HAP-1 (cell line): ENCODE results near the gene VAMP3.
A peak's percentile ranks its signal among the peaks of the same experiment; 100 is the strongest.

Experiments
- DNase-seq, 2 experiments: peaks; one replicate each; pipeline ENCODE4 v3.0.0-alpha.2; 2016 to 2020; ENCODE audit warnings: low spot score in 2 of 2
- H3K27me3 ChIP-seq: fragments of 250-450 bp; sonication (Bioruptor Pico); 2 replicates; pipeline ENCODE4 v1.5.1; 2020; ENCODE audit warnings: low read depth, mild to moderate bottlenecking, moderate library complexity
- H3K36me3 ChIP-seq: fragments of 250-450 bp; sonication (Bioruptor Pico); replicated peaks from 2 replicates; pipeline ENCODE4 v1.5.1; 2020; ENCODE audit warnings: mild to moderate bottlenecking
- H3K4me1 ChIP-seq: fragments of 250-450 bp; sonication (Bioruptor Pico); 2 replicates; pipeline ENCODE4 v1.5.1; 2020; ENCODE audit warnings: mild to moderate bottlenecking
- H3K4me3 ChIP-seq: fragments of 250-450 bp; sonication (Bioruptor Pico); 2 replicates; pipeline ENCODE4 v1.5.1; 2020; ENCODE audit warnings: mild to moderate bottlenecking, moderate library complexity
- H3K9me3 ChIP-seq: fragments of 250-450 bp; sonication (Bioruptor Pico); 2 replicates; pipeline ENCODE4 v1.5.1; 2020; ENCODE audit warnings: mild to moderate bottlenecking, moderate library complexity
- in situ Hi-C: fragments of 300-500 bp; cut with MboI; formaldehyde crosslinking; loops from 3 replicates; pipeline ENCODE4 v1.14.3; 2020; ENCODE audit warnings: low sequenced_read_pairs, inconsistent platforms, mixed read lengths

The VAMP3 gene

DNA sequence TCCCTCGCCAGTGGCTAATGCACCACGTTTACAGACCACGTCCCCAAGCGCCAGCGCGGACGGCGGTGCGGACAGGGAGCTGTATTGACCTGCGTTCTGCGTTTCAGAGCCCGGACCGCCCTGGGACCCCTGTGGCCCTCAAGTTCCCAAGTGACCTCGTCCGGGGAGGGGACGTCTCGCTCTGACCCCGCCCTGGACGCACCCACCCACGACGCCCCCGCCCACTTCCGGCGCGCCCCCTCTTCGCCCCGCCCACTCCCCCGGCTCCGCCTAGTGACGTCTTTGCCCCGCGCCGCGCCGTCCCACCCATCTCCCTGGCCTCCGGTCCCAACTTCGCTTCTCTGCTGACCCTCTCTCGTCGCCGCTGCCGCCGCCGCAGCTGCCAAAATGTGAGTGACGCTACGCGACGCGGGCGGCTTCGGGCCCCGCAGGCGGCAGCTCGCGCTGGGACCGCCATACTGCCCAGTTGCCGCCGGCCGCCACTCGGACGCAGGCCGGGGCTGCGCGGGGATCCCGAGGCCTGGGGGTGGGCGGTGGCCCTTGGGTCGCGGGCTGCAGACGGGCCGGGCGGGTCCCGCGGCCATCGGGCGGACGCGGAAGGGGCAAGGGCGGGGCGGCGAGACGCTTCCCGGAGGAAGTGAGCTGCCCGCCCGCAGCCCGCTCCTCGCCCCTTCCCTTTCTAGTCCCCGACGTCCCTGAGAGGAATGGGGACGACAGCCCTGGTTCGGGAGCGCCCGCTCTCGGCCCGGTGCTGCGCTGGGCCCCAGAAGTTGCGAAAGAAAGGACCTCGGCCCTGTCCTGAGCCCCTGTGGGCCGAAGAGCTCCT is at the start of gene VAMP3:
Gene VAMP3 (plus strand): TSS at position 300 of the 826 bp plus-strand sequence. CDS start 88 bp downstream, at position 388.
- H3K4me3 ChIP-seq, result peak within 1 kb of the TSS; percentile 74
- H3K36me3 ChIP-seq, result peaks cover 10% of the 10 kb centered on the region
- in situ Hi-C loops, result no loop called here
- H3K27me3 ChIP-seq, result no peaks in the 10 kb centered on the region
- peaks cover 14% of the 10 kb centered on the region for H3K4me1 ChIP-seq
- peak; percentile 69 to 93 for DNase-seq
- H3K9me3 ChIP-seq, result no peaks in the 10 kb centered on the region

GRCh38 chr1:7721940-7722669 is 49.0 kb upstream of the VAMP3 start:
- DNase-seq, result no peak
- H3K36me3 ChIP-seq, result no peaks in the 10 kb centered on the region
- no peaks in the 10 kb centered on the region for H3K9me3 ChIP-seq
- no peaks in the 10 kb centered on the region for H3K27me3 ChIP-seq
- in situ Hi-C loops, result no loop called here
- no peaks in the 10 kb centered on the region for H3K4me1 ChIP-seq
- H3K4me3 ChIP-seq, result no peak overlapping the region

- Histone ChIP-seq H3K4me3 (no peak overlapping the region), H3K9me3 (no peaks in the 10 kb centered on the region), H3K36me3 (no peaks in the 10 kb centered on the region), H3K27me3 (no peaks in the 10 kb centered on the region), H3K4me1 (no peaks in the 10 kb centered on the region)
- in situ Hi-C loops, result no loop called here
- no peak for DNase-seq
Measured at GRCh38 chr1:7722670-7723012, 48.5 kb upstream of the VAMP3 start.

- H3K27me3 ChIP-seq, result no peaks in the 10 kb centered on the region
- DNase-seq, result no peak
- no peak overlapping the region for H3K4me3 ChIP-seq
- H3K36me3 ChIP-seq, result no peaks in the 10 kb centered on the region
- no peaks in the 10 kb centered on the region for H3K9me3 ChIP-seq
- in situ Hi-C loops, result no loop called here
- H3K4me1 ChIP-seq, result no peaks in the 10 kb centered on the region
Measured at GRCh38 chr1:7726623-7727022, 44.5 kb upstream of the VAMP3 start.

DNA sequence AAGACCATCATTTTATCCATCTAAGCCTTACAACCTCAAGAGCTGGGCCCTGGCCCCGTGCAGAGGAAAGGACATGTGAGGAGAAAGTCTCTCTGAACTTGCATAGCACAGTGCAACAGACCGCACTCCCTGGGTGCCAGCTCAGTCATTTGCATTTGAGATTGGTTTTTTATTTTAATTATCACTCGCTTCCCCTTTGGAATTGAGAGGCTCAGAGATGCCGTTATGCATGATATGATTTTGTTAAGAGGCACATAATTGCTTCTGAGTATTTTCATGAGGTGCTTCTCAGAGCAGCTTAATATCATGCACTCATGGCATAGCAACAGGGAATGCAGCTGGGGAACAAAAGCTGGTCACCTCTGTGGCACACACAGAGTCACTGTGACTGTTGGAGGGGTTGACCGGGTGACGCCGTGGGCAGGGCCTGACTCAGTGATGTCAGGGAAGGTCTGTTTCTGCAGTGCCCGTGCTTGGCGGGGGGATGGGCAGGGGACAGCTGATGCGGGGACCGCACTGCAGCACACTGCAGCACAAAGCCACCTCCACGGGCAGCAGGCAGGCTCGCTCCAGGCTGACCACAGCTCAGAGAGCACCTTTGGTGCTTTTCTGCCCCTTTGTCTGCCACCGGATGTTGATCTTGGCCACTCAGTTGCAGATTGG is 43.2 kb upstream of the VAMP3 start:
- in situ Hi-C loops, result no loop called here
- Histone ChIP-seq H3K4me1 (no peaks in the 10 kb centered on the region), H3K27me3 (no peaks in the 10 kb centered on the region), H3K4me3 (no peak overlapping the region), H3K9me3 (no peaks in the 10 kb centered on the region), H3K36me3 (no peaks in the 10 kb centered on the region)
- no peak for DNase-seq

GRCh38 chr1:7729761-7730160 is 41.3 kb upstream of the VAMP3 start:
- no peaks in the 10 kb centered on the region for H3K9me3 ChIP-seq
- H3K27me3 ChIP-seq, result no peaks in the 10 kb centered on the region
- no peak for DNase-seq
- no peak overlapping the region for H3K4me3 ChIP-seq
- no peaks in the 10 kb centered on the region for H3K36me3 ChIP-seq
- H3K4me1 ChIP-seq, result no peaks in the 10 kb centered on the region
- in situ Hi-C loops, result no loop called here

DNA sequence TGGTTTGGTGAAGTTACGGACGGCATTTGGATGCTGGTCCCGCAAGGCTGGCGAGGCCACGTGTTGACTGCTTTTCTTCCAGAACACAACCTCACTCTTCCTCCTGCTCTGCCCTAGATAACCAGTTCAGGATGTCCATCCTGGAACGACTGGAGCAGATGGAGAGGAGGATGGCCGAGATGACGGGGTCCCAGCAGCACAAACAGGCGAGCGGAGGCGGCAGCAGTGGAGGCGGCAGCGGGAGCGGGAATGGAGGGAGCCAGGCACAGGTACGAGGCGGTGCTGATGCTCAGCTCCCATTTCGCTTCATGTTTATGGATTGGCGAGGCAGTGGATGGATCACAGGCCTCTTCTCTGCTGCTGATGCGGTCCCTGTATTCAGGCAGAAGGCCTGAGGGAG is 38.8 kb upstream of the VAMP3 start:
- Histone ChIP-seq H3K27me3 (no peaks in the 10 kb centered on the region), H3K36me3 (peaks cover 8% of the 10 kb centered on the region; the same call in 1 of the 2 replicates), H3K4me3 (no peak overlapping the region), H3K9me3 (no peaks in the 10 kb centered on the region), H3K4me1 (no peaks in the 10 kb centered on the region)
- in situ Hi-C loops, result no loop called here
- no peak for DNase-seq

- peaks cover 12% of the 10 kb centered on the region for H3K36me3 ChIP-seq
- in situ Hi-C loops, result no loop called here
- H3K4me3 ChIP-seq, result no peak overlapping the region
- H3K4me1 ChIP-seq, result no peaks in the 10 kb centered on the region
- DNase-seq, result no peak
- H3K9me3 ChIP-seq, result no peaks in the 10 kb centered on the region
- no peaks in the 10 kb centered on the region for H3K27me3 ChIP-seq
Measured at GRCh38 chr1:7733276-7733675, 37.8 kb upstream of the VAMP3 start.

DNA sequence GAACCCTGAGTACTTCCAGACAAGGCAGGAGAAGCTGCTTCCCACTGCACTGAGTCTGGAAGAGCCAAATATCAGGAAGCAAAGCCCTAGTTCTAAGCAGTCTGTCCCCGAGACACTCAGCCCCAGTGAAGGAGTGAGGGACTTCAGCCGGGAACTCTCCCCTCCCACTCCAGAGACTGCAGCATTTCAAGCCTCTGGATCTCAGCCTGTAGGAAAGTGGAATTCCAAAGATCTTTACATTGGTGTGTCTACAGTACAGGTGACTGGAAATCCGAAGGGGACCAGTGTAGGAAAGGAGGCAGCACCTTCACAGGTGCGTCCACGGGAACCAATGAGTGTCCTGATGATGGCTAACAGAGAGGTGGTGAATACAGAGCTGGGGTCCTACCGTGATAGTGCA is 33.1 kb upstream of the VAMP3 start:
- in situ Hi-C loops, result no loop called here

GRCh38 chr1:7743346-7743745 is 27.8 kb upstream of the VAMP3 start:
- Histone ChIP-seq H3K4me3 (no peak overlapping the region), H3K36me3 (peaks cover 11% of the 10 kb centered on the region), H3K9me3 (no peaks in the 10 kb centered on the region), H3K27me3 (no peaks in the 10 kb centered on the region), H3K4me1 (no peaks in the 10 kb centered on the region)
- no peak for DNase-seq
- in situ Hi-C loops, result no loop called here

More for the DNA sequence above, 33.1 kb upstream of the VAMP3 start:
- no peak overlapping the region for H3K4me3 ChIP-seq
- no peak for DNase-seq
- H3K36me3 ChIP-seq, result peaks cover 19% of the 10 kb centered on the region
- H3K27me3 ChIP-seq, result no peaks in the 10 kb centered on the region
- H3K9me3 ChIP-seq, result no peaks in the 10 kb centered on the region
- H3K4me1 ChIP-seq, result no peaks in the 10 kb centered on the region

DNA sequence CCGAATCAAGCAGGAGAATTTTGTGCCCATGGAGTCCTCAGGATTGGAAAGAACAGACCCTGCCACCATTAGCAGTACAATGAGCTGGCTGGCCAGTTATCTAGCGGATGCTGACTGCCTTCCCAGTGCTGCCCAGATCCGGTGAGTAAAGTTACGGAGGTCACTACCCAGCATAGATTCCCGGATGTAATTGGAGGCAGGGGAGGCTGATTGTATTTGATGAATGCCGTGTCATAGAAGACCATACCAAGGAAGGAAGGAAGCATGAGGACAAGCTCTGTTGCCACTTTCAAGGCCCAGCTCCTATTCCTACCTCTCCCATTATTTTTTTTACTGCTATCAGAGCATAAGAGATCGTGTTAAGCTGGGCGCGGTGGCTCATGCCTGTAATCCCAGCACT is 26.2 kb upstream of the VAMP3 start:
- Histone ChIP-seq H3K36me3 (peaks cover 15% of the 10 kb centered on the region; the same call in 1 of the 2 replicates), H3K4me1 (no peaks in the 10 kb centered on the region), H3K9me3 (no peaks in the 10 kb centered on the region), H3K4me3 (no peak overlapping the region), H3K27me3 (no peaks in the 10 kb centered on the region)
- no peak for DNase-seq
- in situ Hi-C loops, result no loop called here

DNA sequence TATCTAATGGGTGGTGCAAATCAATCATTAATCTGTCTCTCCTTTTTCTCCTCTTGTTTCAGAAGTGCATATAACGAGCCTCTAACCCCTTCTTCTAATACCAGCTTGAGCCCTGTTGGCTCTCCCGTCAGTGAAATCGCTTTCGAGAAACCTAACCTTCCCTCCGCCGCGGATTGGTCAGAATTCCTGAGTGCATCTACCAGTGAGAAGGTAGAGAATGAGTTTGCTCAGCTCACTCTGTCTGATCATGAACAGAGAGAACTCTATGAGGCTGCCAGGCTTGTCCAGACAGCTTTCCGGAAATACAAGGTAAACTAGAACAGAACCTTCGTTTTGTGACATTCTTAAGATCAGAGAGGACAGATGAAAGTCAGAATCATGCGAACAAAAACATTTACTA is 25.3 kb upstream of the VAMP3 start:
- H3K9me3 ChIP-seq, result no peaks in the 10 kb centered on the region
- H3K36me3 ChIP-seq, result peaks cover 12% of the 10 kb centered on the region; the same call in 1 of the 2 replicates
- in situ Hi-C loops, result no loop called here
- H3K4me3 ChIP-seq, result no peak overlapping the region
- H3K27me3 ChIP-seq, result no peaks in the 10 kb centered on the region
- no peaks in the 10 kb centered on the region for H3K4me1 ChIP-seq
- no peak for DNase-seq

DNA sequence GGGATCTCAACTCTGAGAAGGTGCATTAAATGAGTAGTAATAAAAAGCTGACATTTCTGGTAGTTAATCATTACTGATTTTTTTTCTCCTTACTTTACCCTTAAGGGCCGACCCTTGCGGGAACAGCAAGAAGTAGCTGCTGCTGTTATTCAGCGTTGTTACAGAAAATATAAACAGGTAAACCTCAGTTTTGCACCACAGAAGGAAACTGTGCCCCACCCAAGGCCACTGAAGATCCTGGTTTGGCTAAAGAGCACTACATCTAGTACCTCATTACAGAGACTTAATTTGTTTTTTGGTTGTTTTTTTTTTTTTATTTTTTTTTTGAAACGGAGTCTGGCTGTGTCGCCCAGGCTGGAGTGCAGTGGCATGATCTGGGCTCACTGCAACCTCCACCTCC is 23.5 kb upstream of the VAMP3 start:
- Histone ChIP-seq H3K4me3 (no peak overlapping the region), H3K4me1 (peaks cover 7% of the 10 kb centered on the region), H3K9me3 (no peaks in the 10 kb centered on the region), H3K36me3 (peaks cover 12% of the 10 kb centered on the region; the same call in 1 of the 2 replicates), H3K27me3 (no peaks in the 10 kb centered on the region)
- DNase-seq, result no peak
- in situ Hi-C loops, result no loop called here

DNA sequence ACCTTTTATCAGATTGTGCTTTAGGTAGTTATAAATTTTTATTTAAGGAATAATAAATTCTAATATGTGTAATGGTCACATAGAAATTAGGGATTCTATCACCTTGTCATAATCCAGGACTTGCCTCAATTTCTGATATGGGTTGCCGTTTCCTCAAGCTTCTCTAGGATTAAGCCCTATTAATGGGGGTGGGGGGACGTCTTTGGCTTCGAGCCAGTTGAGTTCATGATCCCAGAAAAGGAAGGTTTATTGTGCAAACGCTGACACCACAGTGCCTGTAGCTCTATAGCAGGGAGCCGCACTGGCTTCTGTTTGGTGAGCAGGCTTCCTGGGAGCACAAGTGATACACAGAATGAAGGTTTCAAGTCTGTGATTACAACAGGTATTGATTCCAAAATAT is 22.0 kb upstream of the VAMP3 start:
- Histone ChIP-seq H3K4me3 (no peak overlapping the region), H3K36me3 (peaks cover 12% of the 10 kb centered on the region; the same call in 1 of the 2 replicates), H3K27me3 (no peaks in the 10 kb centered on the region), H3K9me3 (no peaks in the 10 kb centered on the region), H3K4me1 (peaks cover 8% of the 10 kb centered on the region)
- DNase-seq, result no peak
- in situ Hi-C loops, result no loop called here
